ENCODE measurements around the gene SEL1L.

GRCh38 chr14:81516986-81517797 is 16.5 kb downstream of the SEL1L start:
- TF ChIP-seq CTCF (IDR thresholded peaks at IDR 0.05; ENCODE audit: insufficient read depth, low read length, poor library complexity, severe bottlenecking) (no peak), EZH2phosphoT487 (conservative IDR thresholded peaks at IDR 0.05; ENCODE audit: low read length) (no peak)
